Keratinocyte (primary cell): Measurements from ENCODE around the gene SPPL3. TPM values are rescaled to one million over a fixed set of nuclear protein-coding genes. Genes with fewer than 3 reads are reported as not detected.

Experiments
- DNase-seq: peaks from one replicate; pipeline ENCODE4 v3.0.0-alpha.2; 2011; ENCODE audit warnings: low read depth, missing footprints, low spot score
- FAIRE-seq: peaks from 2 replicates; lab custom pipeline; 2011; peaks lifted over from hg19 to GRCh38; lab: Jason Lieb, UNC
- H2AFZ ChIP-seq: 2 replicates; pipeline ENCODE4 v1.6.0; 2012; ENCODE audit warnings: low read length, control low read depth, inconsistent platforms; ENCODE audit not compliant: control insufficient read depth
- H3K27ac ChIP-seq: 2 replicates; pipeline ENCODE4 v1.5.1; 2011; ENCODE audit warnings: low read length; ENCODE audit not compliant: control insufficient read depth, insufficient read depth
- H3K27me3 ChIP-seq: 3 replicates; pipeline ENCODE4 v1.6.0; 2011; ENCODE audit warnings: low read length; ENCODE audit not compliant: control insufficient read depth, insufficient read depth; ENCODE audit errors: extremely low read depth
- H3K36me3 ChIP-seq, 2 experiments: 2 replicates in 1 of 2; 3 replicates in 1 of 2; pipeline ENCODE4 v1.5.1; 2011; ENCODE audit warnings: low read length in 2 of 2, mild to moderate bottlenecking in 1 of 2; ENCODE audit not compliant: control insufficient read depth in 2 of 2, insufficient read depth in 2 of 2; ENCODE audit errors: extremely low read depth in 1 of 2
- H3K4me1 ChIP-seq: 3 replicates; pipeline ENCODE4 v1.5.1; 2011; ENCODE audit warnings: low read length; ENCODE audit not compliant: control insufficient read depth, insufficient read depth; ENCODE audit errors: extremely low read depth
- H3K4me2 ChIP-seq: 3 replicates; pipeline ENCODE4 v1.6.0; 2011; ENCODE audit warnings: low read depth, low read length; ENCODE audit not compliant: control insufficient read depth, insufficient read depth; ENCODE audit errors: extremely low read depth
- H3K4me3 ChIP-seq, 3 experiments: fragments of 200-600 bp in 1 of 3; sonication (generic) in 1 of 3; 2 replicates in 2 of 3; 3 replicates in 1 of 3; pipeline ENCODE4 v1.5.1; 2011 to 2016; ENCODE audit warnings: low read length in 3 of 3, mild to moderate bottlenecking in 3 of 3, control low read depth in 2 of 3, inconsistent platforms in 1 of 3, low read depth in 1 of 3, mixed read lengths in 1 of 3, mixed run types in 1 of 3, moderate library complexity in 1 of 3; ENCODE audit not compliant: control insufficient read depth in 2 of 3, insufficient read depth in 2 of 3; ENCODE audit errors: extremely low read depth in 1 of 3
- H3K79me2 ChIP-seq: 2 replicates; pipeline ENCODE4 v1.6.0; 2012; ENCODE audit warnings: low read length; ENCODE audit not compliant: control insufficient read depth, insufficient read depth
- H3K9ac ChIP-seq: 3 replicates; pipeline ENCODE4 v1.6.0; 2011; ENCODE audit warnings: low read length; ENCODE audit not compliant: control insufficient read depth, insufficient read depth; ENCODE audit errors: extremely low read depth
- H3K9me1 ChIP-seq: 3 replicates; pipeline ENCODE4 v1.6.0; 2011; ENCODE audit warnings: low read length; ENCODE audit not compliant: control insufficient read depth, insufficient read depth; ENCODE audit errors: extremely low read depth
- H3K9me3 ChIP-seq: 2 replicates; pipeline ENCODE4 v1.5.1; 2012; ENCODE audit warnings: low read depth, low read length; ENCODE audit not compliant: control insufficient read depth
- H4K20me1 ChIP-seq: 3 replicates; pipeline ENCODE4 v1.6.0; 2011; ENCODE audit warnings: low read length; ENCODE audit not compliant: control insufficient read depth, insufficient read depth; ENCODE audit errors: extremely low read depth
- EZH2 ChIP-seq: IDR thresholded peaks from one replicate; pipeline ENCODE4 v1.6.1; 2012; ENCODE audit warnings: inconsistent platforms, mild to moderate bottlenecking, low read length, moderate library complexity
- dilution Hi-C: fragments of 300-500 bp; cut with MboI; formaldehyde crosslinking; loops from one replicate; pipeline ENCODE4 v1.7.0; 2020; ENCODE audit warnings: low sequenced_read_pairs; ENCODE audit not compliant: extremely low pct_ligation_motif_present
- polyA plus RNA-seq, 5 experiments: library from polyadenylated mRNA; depleted of rRNA in 3 of 5; stranded (reverse) in 3 of 5; stranded (forward) in 1 of 5; unstranded in 1 of 5; fragments of >200 nt; gene quantifications; 1 replicate in 1 of 5; 2 replicates in 3 of 5; 3 replicates in 1 of 5; pipeline versions ENCODE4 v1.2.1 to v1.2.3, GENCODE V29; 2011 to 2012; ENCODE audit warnings: missing spikeins in 2 of 5, low read depth in 1 of 5, low replicate concordance in 1 of 5
- TF ChIP-seq, protein P1 (sequence below), 3 experiments: IDR thresholded peaks in 1 of 3; conservative IDR thresholded peaks in 1 of 3; optimal IDR thresholded peaks in 1 of 3; 2 replicates in 2 of 3; 3 replicates in 1 of 3; pipeline versions ENCODE3 to v1.5.1; 2011; ENCODE audit warnings: low read length in 3 of 3, mild to moderate bottlenecking in 3 of 3, moderate library complexity in 2 of 3, control low read depth in 1 of 3, inconsistent platforms in 1 of 3; ENCODE audit not compliant: insufficient read depth in 2 of 3; ENCODE audit errors: extremely low read depth in 1 of 3

Gene SPPL3
- polyA plus RNA-seq, 1 donor (not counting 4 experiments of a cell fraction or from before 2014, with no cell fraction given), result 28.3 TPM

DNA sequence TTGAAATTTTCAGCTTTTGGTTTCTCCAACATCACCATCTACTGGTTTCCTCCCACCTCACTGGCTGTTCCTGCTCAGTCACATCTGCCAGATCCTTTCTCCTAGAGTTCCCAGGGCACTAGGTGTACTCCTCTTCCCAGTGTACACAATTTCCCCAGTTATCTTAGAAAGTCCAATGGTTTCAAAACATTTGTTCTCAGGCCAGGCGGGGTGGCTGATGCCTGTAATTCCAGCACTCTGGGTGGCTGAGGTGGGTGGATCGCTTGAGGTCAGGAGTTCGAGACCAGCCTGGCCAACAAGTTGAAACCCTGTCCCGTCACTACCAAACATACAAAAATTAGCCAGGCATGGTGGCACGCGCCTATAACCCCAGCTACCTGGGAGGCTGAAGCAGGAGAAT lies 60.7 kb downstream of the SPPL3 start:
- DNase-seq (no peak), FAIRE-seq (no peak)
- Histone ChIP-seq H3K27me3 (no peaks in the 10 kb centered on the region), H2AFZ (no peak overlapping the region), H3K4me1 (peaks cover 8% of the 10 kb centered on the region), H3K36me3 (peaks cover 0 to 3% of the 10 kb centered on the region in 2 experiments), H3K27ac (no peak overlapping the region), H3K9ac (no peak overlapping the region), H3K4me2 (no peak overlapping the region), H4K20me1 (peaks cover 3% of the 10 kb centered on the region), H3K9me1 (no peaks in the 10 kb centered on the region), H3K4me3 (no peak overlapping the region), H3K9me3 (no peaks in the 10 kb centered on the region), H3K79me2 (peaks cover 48% of the 10 kb centered on the region)
- dilution Hi-C loops, result no loop called here
- TF ChIP-seq, protein P1, sequence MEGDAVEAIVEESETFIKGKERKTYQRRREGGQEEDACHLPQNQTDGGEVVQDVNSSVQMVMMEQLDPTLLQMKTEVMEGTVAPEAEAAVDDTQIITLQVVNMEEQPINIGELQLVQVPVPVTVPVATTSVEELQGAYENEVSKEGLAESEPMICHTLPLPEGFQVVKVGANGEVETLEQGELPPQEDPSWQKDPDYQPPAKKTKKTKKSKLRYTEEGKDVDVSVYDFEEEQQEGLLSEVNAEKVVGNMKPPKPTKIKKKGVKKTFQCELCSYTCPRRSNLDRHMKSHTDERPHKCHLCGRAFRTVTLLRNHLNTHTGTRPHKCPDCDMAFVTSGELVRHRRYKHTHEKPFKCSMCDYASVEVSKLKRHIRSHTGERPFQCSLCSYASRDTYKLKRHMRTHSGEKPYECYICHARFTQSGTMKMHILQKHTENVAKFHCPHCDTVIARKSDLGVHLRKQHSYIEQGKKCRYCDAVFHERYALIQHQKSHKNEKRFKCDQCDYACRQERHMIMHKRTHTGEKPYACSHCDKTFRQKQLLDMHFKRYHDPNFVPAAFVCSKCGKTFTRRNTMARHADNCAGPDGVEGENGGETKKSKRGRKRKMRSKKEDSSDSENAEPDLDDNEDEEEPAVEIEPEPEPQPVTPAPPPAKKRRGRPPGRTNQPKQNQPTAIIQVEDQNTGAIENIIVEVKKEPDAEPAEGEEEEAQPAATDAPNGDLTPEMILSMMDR (optimal IDR thresholded peaks at IDR 0.05 in 1 of 3, IDR thresholded peaks at IDR 0.05 in 1 of 3, conservative IDR thresholded peaks at IDR 0.05 in 1 of 3; ENCODE audit: extremely low read depth in 1 of 3, insufficient read depth in 2 of 3, low read length in 3 of 3), result no peak
- no peak for TF ChIP-seq EZH2

DNA sequence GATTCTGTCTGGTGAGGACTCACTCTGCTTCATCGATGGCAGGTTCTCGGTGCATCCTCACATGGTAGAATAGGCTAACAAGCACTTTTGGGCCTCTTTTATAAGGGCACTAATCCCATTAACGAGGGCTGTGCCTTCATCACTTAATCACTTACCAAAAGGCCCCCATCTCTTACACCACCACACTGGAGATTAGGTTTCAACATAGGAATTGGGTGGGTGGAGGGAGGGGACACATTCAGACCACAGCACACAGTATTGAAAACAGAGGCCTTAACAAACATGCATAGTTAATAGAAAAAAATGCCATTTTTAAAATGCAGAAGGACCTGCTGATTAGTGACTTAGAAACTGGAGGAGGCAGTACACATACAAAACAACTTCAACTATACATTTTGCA lies 61.6 kb downstream of the SPPL3 start:
- dilution Hi-C loops, result no loop called here
- peaks cover 44% of the 10 kb centered on the region for H3K79me2 ChIP-seq

More for the DNA sequence above, 61.6 kb downstream of the SPPL3 start:
- FAIRE-seq (no peak), DNase-seq (no peak)
- TF ChIP-seq EZH2, result no peak
- TF ChIP-seq, protein P1 (optimal IDR thresholded peaks at IDR 0.05 in 1 of 3, IDR thresholded peaks at IDR 0.05 in 1 of 3, conservative IDR thresholded peaks at IDR 0.05 in 1 of 3; ENCODE audit: extremely low read depth in 1 of 3, insufficient read depth in 2 of 3, low read length in 3 of 3), result no peak
- H3K27me3 ChIP-seq, result no peaks in the 10 kb centered on the region
- H3K9ac ChIP-seq, result no peak overlapping the region
- no peaks in the 10 kb centered on the region for H3K9me3 ChIP-seq
- no peak overlapping the region for H2AFZ ChIP-seq
- H3K36me3 ChIP-seq, result peaks cover 0 to 3% of the 10 kb centered on the region in 2 experiments
- H3K4me1 ChIP-seq, result peaks cover 2% of the 10 kb centered on the region
- H3K4me2 ChIP-seq, result no peak overlapping the region
- no peak overlapping the region for H3K4me3 ChIP-seq
- H4K20me1 ChIP-seq, result peaks cover 3% of the 10 kb centered on the region
- no peak overlapping the region for H3K27ac ChIP-seq
- H3K9me1 ChIP-seq, result no peaks in the 10 kb centered on the region
